B cell (primary cell): ENCODE measurements around the gene DACT3.
"Not testable (repeated sequence)": the region's sequence is repeated elsewhere in the genome, so short reads cannot be mapped to it uniquely, and the experiment has no call there.

Experiments used
- EZH2 ChIP-seq: IDR thresholded peaks from 2 replicates; pipeline ENCODE4 v1.6.1; 2012; ENCODE audit warnings: borderline replicate concordance, low read depth, mild to moderate bottlenecking, moderate library complexity, low read length; ENCODE audit not compliant: insufficient read depth, poor library complexity, severe bottlenecking
- TF ChIP-seq, protein P1 (sequence below): fragments of 200-600 bp; IDR thresholded peaks from one replicate; pipeline ENCODE4 v1.8.0; 2022; ENCODE audit warnings: antibody characterized with exemption, mild to moderate bottlenecking

DNA sequence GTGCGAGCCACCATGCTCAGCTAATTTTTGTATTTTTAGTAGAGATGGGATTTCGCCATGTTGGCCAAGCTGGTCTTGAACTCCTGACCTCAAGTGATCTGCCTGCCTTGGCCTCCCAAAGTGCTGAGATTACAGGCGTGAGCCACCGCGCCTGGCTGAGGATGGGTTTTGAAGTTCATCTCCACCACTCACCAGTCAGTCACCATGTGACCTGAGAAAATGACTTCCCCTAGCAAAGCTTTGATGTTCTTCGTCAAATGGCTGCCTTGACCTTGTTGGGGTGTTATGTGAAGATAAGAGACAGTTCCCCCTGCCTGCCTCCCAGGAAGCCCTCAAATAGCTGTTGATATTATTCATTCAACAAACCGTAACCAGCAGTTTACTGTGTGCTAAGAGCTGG is 32.0 kb downstream of the DACT3 start:
- TF ChIP-seq, protein P1, sequence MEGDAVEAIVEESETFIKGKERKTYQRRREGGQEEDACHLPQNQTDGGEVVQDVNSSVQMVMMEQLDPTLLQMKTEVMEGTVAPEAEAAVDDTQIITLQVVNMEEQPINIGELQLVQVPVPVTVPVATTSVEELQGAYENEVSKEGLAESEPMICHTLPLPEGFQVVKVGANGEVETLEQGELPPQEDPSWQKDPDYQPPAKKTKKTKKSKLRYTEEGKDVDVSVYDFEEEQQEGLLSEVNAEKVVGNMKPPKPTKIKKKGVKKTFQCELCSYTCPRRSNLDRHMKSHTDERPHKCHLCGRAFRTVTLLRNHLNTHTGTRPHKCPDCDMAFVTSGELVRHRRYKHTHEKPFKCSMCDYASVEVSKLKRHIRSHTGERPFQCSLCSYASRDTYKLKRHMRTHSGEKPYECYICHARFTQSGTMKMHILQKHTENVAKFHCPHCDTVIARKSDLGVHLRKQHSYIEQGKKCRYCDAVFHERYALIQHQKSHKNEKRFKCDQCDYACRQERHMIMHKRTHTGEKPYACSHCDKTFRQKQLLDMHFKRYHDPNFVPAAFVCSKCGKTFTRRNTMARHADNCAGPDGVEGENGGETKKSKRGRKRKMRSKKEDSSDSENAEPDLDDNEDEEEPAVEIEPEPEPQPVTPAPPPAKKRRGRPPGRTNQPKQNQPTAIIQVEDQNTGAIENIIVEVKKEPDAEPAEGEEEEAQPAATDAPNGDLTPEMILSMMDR, result not testable (repeated sequence)
- not testable (repeated sequence) for TF ChIP-seq EZH2
